Measurements from ENCODE around the gene ATP9A. TPM values are rescaled to one million over a fixed set of nuclear protein-coding genes. Genes with fewer than 3 reads are reported as not detected.

ATP9A gene
- total RNA-seq, 2 donors from 2014 or later: 16.8 to 24.6 TPM

GRCh38 chr20:51575486-51575885 lies 192.7 kb downstream of the ATP9A start:
- Histone ChIP-seq H3K4me1 (no peaks in the 10 kb centered on the region), H3K27ac (no peak overlapping the region), H3K27me3 (no peaks in the 10 kb centered on the region), H3K9me3 (no peaks in the 10 kb centered on the region), H3K4me3 (no peak overlapping the region), H3K36me3 (replicated peaks in 1 of 2; ENCODE audit: insufficient read depth in 1 of 2, low read depth in 2 of 2) (no peaks in the 10 kb centered on the region)
- WGBS, 2 donors: 75 to 85% methylated on average over 3 of the region's 3 CpGs
- no peak for TF ChIP-seq CTCF (IDR thresholded peaks at IDR 0.05)
- TF ChIP-seq POLR2A (IDR thresholded peaks at IDR 0.05): no peak
- ATAC-seq: no peak
- DNase-seq: no peak
- intact Hi-C loops (cut with DNase I): no loop called here

- H3K27ac ChIP-seq: no peak overlapping the region
- H3K4me1 ChIP-seq: no peaks in the 10 kb centered on the region
- TF ChIP-seq CTCF (IDR thresholded peaks at IDR 0.05) (no peak), POLR2A (IDR thresholded peaks at IDR 0.05) (no peak)
- no peaks in the 10 kb centered on the region for H3K36me3 ChIP-seq (replicated peaks in 1 of 2; ENCODE audit: insufficient read depth in 1 of 2, low read depth in 2 of 2)
- WGBS, 2 donors: 94 to 95% methylated on average over 6 of the region's 6 CpGs
- ATAC-seq: no peak
- no peaks in the 10 kb centered on the region for H3K9me3 ChIP-seq
- DNase-seq: no peak
- intact Hi-C loops (cut with DNase I): no loop called here
- H3K4me3 ChIP-seq: no peak overlapping the region
- H3K27me3 ChIP-seq: no peaks in the 10 kb centered on the region
These were observed 193.7 kb downstream of the ATP9A start for GRCh38 chr20:51574248-51575033.

GRCh38 chr20:51573576-51574243 lies 194.5 kb downstream of the ATP9A start:
- no peak overlapping the region for H3K4me3 ChIP-seq
- H3K27ac ChIP-seq: no peak overlapping the region
- ATAC-seq (no peak), DNase-seq (no peak)
- WGBS, 2 donors: 70 to 77% methylated on average over 6 to 8 of the region's 8 CpGs
- no peaks in the 10 kb centered on the region for H3K9me3 ChIP-seq
- H3K27me3 ChIP-seq: no peaks in the 10 kb centered on the region
- no peaks in the 10 kb centered on the region for H3K36me3 ChIP-seq (replicated peaks in 1 of 2; ENCODE audit: insufficient read depth in 1 of 2, low read depth in 2 of 2)
- no peaks in the 10 kb centered on the region for H3K4me1 ChIP-seq
- intact Hi-C loops (cut with DNase I): no loop called here
- TF ChIP-seq CTCF (IDR thresholded peaks at IDR 0.05) (no peak), POLR2A (IDR thresholded peaks at IDR 0.05) (no peak)

- intact Hi-C loops (cut with DNase I): no loop called here
- WGBS, 2 donors: 90 to 97% methylated on average over 4 of the region's 4 CpGs
These were observed 196.8 kb downstream of the ATP9A start for GRCh38 chr20:51571460-51571794.

More at GRCh38 chr20:51571460-51571794, 196.8 kb downstream of the ATP9A start:
- no peaks in the 10 kb centered on the region for H3K9me3 ChIP-seq
- DNase-seq: no peak
- no peaks in the 10 kb centered on the region for H3K27me3 ChIP-seq
- no peaks in the 10 kb centered on the region for H3K36me3 ChIP-seq (replicated peaks in 1 of 2; ENCODE audit: insufficient read depth in 1 of 2, low read depth in 2 of 2)
- no peak overlapping the region for H3K4me3 ChIP-seq
- TF ChIP-seq POLR2A (IDR thresholded peaks at IDR 0.05) (no peak), CTCF (IDR thresholded peaks at IDR 0.05) (no peak)
- H3K27ac ChIP-seq: no peak overlapping the region
- ATAC-seq: no peak
- no peaks in the 10 kb centered on the region for H3K4me1 ChIP-seq

Measured in body of pancreas (tissue), 4 donors.